Stimulated activated CD4-positive, alpha-beta T cell treated with anti-CD3 and anti-CD28 coated beads, Interleukin-15, amount 100 ng/mL, for 24 hours (primary cell): ENCODE measurements around the gene ADGRG6.
A peak's percentile ranks its signal among the peaks of the same experiment; 100 is the strongest.
"Not testable (repeated sequence)": the region's sequence is repeated elsewhere in the genome, so short reads cannot be mapped to it uniquely, and the experiment has no call there.

Experiments used
- DNase-seq: peaks from one replicate; pipeline ENCODE4 v3.0.0-alpha.2; 2020

Gene ADGRG6

GRCh38 chr6:142301651-142302391, at the start of gene ADGRG6:
Gene ADGRG6, plus strand, starts transcription at chr6:142302007. Its CDS starts 323 bp downstream, at chr6:142302330.
- DNase-seq: peak; percentile 75

GRCh38 chr6:142254513-142254912, 47.3 kb upstream of the ADGRG6 start:
- DNase-seq: no peak

- DNase-seq: no peak
Measured at GRCh38 chr6:142255785-142256184, 46.0 kb upstream of the ADGRG6 start.

- no peak for DNase-seq
Measured at GRCh38 chr6:142258305-142258704, 43.5 kb upstream of the ADGRG6 start.

DNA sequence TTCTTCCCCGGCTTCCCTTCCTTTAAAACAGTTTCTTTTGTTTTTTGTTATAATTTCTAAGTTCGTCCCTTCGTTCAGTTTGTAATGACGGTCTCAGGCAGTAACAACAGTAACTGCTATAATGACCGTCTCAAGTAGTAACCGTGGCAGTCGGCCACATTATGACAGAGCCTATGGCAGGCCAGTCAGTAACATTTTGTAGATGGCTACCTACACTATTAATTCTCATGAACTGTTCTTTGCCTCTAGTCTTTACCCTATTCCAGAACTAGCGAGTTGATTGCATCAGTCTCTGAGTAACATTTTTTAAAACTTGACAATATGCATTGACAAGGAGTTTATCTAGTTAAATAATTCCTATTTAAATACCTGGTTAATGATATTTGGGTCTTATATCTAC, 43.0 kb upstream of the ADGRG6 start:
- DNase-seq: no peak

DNA sequence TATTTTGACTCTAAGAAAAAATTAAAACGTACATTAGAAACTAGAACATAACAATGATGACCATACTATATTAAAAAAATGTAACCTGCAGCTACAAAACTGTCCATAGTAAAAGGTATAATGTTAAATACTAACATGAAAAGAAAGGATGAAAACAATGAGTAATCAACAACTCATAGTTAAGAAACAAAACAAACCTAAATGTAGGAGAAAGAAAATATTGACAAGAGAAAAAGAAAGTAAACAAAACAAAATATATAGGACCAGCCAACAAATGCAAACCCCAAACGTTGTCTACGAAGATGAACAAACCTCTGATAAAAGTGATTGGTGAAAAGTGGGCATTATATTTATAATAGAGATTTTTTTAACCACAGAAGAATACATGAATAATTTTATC, 41.1 kb upstream of the ADGRG6 start:
- DNase-seq: no peak

DNA sequence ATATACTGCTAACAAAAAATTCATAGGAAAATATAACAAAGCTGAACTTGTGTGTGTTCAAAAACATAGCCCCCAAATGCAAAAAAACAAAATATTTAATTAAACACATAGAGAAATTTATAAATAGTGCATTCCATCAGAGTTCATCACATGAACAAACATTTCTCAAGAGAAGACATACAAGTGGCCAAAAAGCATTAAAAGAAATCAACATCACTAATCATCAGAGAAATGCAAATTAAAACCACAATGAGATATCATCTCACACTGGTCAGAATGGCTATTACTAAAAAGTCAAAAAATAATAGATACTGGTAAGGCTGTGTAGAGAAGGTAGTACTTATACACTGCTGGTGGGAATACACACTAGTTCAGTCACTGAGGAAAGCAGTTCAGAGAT, 39.6 kb upstream of the ADGRG6 start:
- no peak for DNase-seq

DNA sequence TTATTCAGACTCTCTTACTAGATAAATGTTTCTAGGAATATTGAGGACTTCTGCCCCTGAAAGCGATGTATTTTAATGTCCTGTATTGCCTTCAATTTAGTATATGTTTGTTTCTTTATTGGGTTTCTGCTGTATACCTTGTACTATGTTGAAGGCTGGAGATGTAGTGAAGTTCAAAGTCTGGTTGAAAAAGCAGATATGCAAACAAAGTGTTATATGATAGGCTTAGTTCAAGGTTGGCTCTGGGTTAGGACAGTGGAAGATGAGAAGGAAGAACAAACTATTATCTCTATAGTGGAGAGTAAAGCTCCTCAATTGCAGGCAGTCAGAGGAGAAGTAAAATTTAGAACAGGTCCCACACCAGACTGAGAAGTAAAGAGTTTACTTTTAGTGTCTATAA, 36.3 kb upstream of the ADGRG6 start:
- DNase-seq: no peak

DNA sequence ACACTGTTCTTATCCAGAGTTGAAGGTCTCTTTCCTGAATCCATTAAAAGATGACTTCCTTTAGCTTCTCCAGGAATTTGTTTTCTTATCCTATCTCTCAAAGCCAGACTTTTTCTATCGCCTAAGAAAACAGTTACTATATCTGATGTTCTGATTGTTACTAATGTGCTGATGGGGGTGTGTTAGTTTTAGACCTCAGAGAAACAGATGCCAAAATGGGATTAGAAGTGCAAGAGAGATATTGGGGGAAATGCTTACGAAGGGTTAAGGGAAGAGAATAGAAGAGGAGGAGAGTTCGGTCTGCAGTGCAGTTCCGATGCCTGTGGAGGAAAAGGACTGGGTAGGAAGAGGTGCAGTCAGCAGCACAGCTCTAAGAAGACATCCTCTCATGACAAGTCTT, 35.7 kb upstream of the ADGRG6 start:
- DNase-seq: no peak

DNA sequence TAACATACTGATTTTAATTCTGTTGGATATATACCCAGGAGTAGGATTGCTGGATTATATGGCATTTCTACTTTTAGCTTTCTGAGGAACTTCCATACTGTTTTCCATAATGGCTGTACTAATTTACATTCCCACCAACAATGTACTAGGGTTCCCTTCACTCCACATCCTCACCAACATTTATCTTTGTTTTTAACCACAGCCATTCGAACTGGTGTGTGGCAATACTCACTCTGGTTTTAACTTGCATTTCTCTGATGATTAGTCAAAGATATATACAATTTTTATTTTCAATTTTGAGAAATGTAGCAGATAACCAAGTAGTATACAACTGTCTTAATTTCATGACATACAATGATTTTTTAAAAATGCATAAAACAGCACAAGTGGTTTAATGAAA, 30.3 kb upstream of the ADGRG6 start:
- DNase-seq: no peak

- no peak for DNase-seq
Measured at GRCh38 chr6:142274656-142275055, 27.2 kb upstream of the ADGRG6 start.

- no peak for DNase-seq
Measured at GRCh38 chr6:142275236-142276006, 26.4 kb upstream of the ADGRG6 start.

DNA sequence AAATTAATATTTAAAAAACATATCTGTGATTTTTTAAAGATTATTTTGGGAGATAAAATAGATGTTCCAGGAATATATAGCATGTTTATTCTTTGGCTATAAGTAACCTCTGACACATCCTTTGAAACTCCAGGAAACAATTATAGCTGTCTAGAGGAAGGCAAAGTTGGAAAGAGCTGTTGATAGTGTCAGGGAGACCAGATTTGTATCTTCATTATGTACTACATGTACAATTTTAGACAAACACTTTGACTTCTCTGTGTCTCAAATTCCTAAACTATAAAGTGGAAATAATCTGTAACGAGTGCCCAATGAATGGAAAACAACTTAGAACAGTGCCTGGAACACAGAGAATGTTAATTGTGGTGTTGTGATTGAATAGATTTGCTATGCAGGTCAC, 25.6 kb upstream of the ADGRG6 start:
- no peak for DNase-seq

- no peak for DNase-seq
Measured at GRCh38 chr6:142279350-142280180, 22.2 kb upstream of the ADGRG6 start.

GRCh38 chr6:142280265-142280664, 21.5 kb upstream of the ADGRG6 start:
- DNase-seq: no peak

DNA sequence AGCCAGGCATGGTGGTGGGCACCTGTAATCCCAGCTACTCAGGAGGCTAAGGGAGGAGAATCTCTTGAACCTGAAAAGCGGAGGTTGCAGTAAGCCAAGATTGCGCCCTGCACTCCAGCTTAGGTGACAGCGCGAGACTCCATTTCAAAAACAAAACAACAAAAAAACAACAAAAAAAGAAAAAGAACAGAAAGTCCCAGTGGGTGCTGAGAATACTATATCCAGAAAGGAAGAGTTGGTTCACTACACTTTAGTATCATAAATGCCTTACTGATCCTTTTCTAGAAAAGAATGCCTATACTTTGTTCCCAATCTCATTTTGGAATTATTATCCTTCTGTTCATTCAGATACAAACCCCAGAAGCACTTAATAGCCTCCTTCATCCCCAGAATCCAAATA, 20.9 kb upstream of the ADGRG6 start:
- DNase-seq: no peak

DNA sequence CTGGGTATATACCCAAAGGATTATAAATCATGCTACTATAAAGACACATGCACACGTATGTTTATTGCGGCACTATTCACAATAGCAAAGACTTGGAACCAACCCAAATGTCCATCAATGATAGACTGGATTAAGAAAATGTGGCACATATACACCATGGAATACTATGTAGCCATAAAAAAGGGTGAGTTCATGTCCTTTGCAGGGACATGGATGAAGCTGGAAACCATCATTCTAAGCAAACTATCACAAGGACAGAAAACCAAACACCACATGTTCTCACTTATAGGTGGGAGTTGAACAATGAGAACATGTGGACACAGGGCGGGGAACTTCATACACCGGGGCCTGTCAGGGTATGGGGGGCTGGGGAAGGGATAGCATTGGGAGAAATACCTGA, 18.7 kb upstream of the ADGRG6 start:
- DNase-seq: not testable (repeated sequence)

GRCh38 chr6:142284419-142284818, 17.4 kb upstream of the ADGRG6 start:
- DNase-seq: no peak

DNA sequence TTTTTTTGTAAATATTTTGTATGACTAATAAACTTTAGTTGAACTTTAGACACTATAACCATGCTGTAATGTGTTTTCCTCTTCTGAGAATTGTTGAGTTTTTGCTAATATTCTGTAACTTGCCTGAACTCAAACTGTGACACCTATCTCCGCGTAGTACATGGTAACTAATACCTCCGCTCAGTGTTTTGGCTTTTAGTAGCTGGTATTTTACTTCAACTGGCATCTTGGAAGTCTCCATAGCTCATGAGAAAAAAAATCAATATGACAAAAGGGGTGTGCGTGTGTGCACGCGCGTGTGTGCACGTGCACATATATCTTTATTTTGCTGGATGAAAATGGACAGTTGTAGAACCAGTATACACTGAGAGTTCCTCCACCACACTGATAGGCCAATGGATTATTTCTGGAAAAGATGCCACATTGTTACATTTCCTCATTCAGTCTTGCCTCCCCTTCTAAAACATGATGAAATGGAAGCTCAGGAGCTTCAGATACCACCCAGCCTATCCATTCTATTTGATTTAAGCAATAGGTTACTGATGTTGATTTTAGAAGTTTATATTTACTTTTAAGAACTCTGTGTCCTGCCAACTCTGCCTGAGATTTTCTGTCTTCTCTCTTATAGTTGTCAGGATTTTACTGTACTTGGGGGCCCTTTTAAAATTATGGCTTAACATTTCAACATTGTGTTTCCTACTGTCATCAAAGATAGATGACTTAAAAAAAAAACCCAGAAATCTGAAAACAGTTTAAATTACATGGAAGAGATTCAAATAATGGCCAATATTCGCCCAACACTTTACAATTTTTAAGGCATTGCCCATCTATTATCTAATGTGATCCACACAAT, 16.3 kb upstream of the ADGRG6 start:
- DNase-seq: no peak

DNA sequence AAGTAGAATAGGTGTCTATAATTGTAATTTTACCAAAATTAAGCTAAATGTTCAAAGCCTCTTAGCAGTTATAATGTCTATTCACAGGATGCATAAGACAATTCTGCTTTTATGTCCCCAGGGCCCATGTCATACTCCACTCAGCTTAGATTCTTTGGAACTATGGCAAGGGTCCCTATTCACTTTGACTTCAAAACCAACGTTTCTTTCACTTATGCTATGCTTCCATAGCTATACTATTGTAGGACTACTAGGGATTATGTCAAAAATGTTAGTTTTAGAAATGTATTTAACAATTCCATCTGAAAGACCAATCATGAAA, 15.8 kb upstream of the ADGRG6 start:
- no peak for DNase-seq

DNA sequence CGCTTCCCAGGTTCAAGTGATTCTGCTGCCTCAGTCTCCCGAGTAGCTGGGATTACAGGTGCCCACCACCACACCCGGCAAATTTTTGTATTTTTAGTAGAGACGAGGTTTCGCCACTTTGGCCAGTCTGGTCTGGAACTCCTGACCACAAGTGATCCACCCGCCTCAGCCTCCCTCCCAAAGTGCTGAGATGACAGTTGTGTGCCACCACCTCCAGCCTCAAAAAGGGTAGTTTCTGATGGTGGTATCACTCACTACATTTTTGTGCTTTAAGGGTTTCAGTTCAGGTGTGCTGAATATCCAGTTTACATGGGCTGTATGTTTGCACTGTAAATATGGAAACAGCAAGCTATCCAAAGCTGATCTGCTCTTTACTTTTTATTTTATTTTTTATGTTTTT, 12.1 kb upstream of the ADGRG6 start:
- no peak for DNase-seq

DNA sequence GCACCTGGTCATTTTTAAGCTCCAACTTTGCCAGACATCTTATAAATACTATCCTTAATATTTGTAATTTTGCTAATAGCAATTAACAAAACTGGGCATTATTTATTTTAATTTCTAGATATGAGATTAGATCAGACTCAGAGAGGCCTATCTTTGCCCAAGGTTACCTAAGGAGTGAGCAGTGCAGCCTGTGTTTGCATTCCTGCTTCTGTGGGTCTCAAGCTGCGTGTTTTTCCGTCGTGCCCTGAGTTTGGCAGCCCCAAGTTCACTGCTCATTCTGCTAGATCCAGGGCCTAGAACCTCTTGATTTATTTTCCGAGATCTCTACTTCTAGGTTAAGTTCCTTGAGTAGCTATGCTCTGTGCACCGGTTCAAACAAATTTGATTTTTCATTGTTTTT, 11.0 kb upstream of the ADGRG6 start:
- no peak for DNase-seq

DNA sequence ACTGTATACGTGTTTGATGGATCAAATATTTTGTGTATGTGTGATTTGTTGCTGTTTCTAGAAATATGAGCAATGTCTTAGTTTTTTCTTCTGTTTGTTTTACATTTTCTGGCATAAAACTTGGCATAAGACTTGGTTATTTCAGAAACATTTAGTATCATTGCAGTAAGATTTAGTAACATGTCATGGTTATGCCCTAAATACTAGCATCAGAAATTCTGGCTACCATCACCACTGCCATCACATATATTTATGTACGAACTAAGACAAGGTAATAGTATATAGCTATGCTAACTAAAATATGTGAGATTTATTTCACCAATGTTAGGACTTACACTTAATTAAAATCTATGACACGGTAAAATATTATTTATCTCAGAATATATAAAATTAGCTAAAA, 10.3 kb upstream of the ADGRG6 start:
- DNase-seq: no peak
